Heart right ventricle (tissue), 16 donors: ENCODE measurements around the gene CRIP2. TPM values are rescaled to one million over a fixed set of nuclear protein-coding genes. Genes with fewer than 3 reads are reported as not detected.
A peak's percentile ranks its signal among the peaks of the same experiment; 100 is the strongest.

Experiments used
- ATAC-seq, 8 donors: fragments of 200-7000 bp; cut with Tn5 transposase; one replicate each; pipeline ENCODE4 v1.9.1; 2020; ENCODE audit warnings: mild to moderate bottlenecking in 8 of 8, moderate library complexity in 8 of 8, moderate number of reproducible peaks in 1 of 8
- DNase-seq, 2 donors: peaks; one replicate each; pipeline ENCODE4 v3.0.0-alpha.2; 2020
- H3K27ac ChIP-seq, 10 donors: fragments of 200-600 bp; sonication (generic) in 2 of 10; one replicate each; pipeline versions ENCODE4 v1.5.0 to v1.8.0; 2020 to 2022; ENCODE audit warnings: mild to moderate bottlenecking in 3 of 10
- H3K27me3 ChIP-seq, 7 donors: fragments of 200-600 bp; one replicate each; pipeline ENCODE4 v1.8.0; 2021 to 2022; ENCODE audit warnings: mild to moderate bottlenecking in 2 of 7
- H3K36me3 ChIP-seq, 9 donors: fragments of 200-600 bp; sonication (generic) in 1 of 9; one replicate each; pipeline versions ENCODE4 v1.5.0 to v1.8.0; 2020 to 2022; ENCODE audit warnings: mild to moderate bottlenecking in 2 of 9
- H3K4me1 ChIP-seq, 9 donors: fragments of 200-600 bp; sonication (generic) in 1 of 9; one replicate each; pipeline versions ENCODE4 v1.5.0 to v1.8.0; 2020 to 2022; ENCODE audit warnings: mild to moderate bottlenecking in 4 of 9
- H3K4me3 ChIP-seq, 10 donors: fragments of 200-600 bp; sonication (generic) in 2 of 10; one replicate each; pipeline versions ENCODE4 v1.5.0 to v1.8.0; 2020 to 2022; ENCODE audit warnings: mild to moderate bottlenecking in 7 of 10, moderate library complexity in 2 of 10
- H3K9me3 ChIP-seq, 11 donors: fragments of 200-600 bp in 10 of 11; sonication (generic) in 2 of 11; one replicate each; pipeline versions ENCODE4 v1.5.0 to v1.8.0; 2013 to 2022; ENCODE audit warnings: mild to moderate bottlenecking in 2 of 11, control low read depth in 1 of 11, moderate library complexity in 1 of 11
- CTCF ChIP-seq, 9 donors: fragments of 200-600 bp; sonication (generic) in 2 of 9; IDR thresholded peaks; one replicate each; pipeline versions ENCODE4 v1.5.0 to v1.8.0; 2021 to 2022; ENCODE audit warnings: antibody characterized with exemption in 9 of 9, mild to moderate bottlenecking in 5 of 9, moderate library complexity in 1 of 9
- WGBS, 2 donors: extraction: QIAGEN DNeasy Blood & Tissue Kit; methylation state at CpG; one replicate each; pipeline ENCODE4 v1.1.7; 2013; ENCODE audit warnings: inconsistent platforms in 1 of 2; 5-methylcytosine and 5-hydroxymethylcytosine counted together
- intact Hi-C, 10 donors: fragments of 100-400 bp; cut with DNase I; formaldehyde crosslinking; loops; one replicate each; pipeline versions ENCODE4 v1.11.1 to v1.14.2; 2022
- polyA plus RNA-seq, 2 donors: library from polyadenylated mRNA; stranded (reverse); fragments of 200-250 nt; gene quantifications; one replicate each; pipeline ENCODE4 v1.2.3, GENCODE V29; 2013
- total RNA-seq, 10 donors: library from RNA; stranded (reverse); fragmentation: NEBNext Ultra II Directional in 3 of 10; extraction: Animal tissue kit (Norgen Biotek cat#: 25700) in 3 of 10; gene quantifications; one replicate each; pipeline versions ENCODE4 v1.2.1 to v1.2.4, GENCODE V29; 2021 to 2023
- donor health status: Arrhythmogenic right ventricular cardiomyopathy.
- donor health status: ischemic (EF 13 %, LVEDD 7.1; RV severe dilation, severe dysfunction).
- donor health status: healthy with polysubstance abuse.
- donor health status: DM: no; HTN: yes; CAD: no.
- donor health status: DM: no; HTN: no; CAD: no.
- donor health status: ischemic (EF 25% LVEDD 6.9; RV normal size, moderate dysfunction).
- donor health status: ischemic (EF 25% LVEDD 5.7; RV mildly dilated, moderate dysfunction).
- donor health status: healthy.
- donor health status: DM: yes; HTN: yes; CAD: no.
- donor health status: Ischemic cardiomyopathy.
- donor health status: ischemic (EF 35%, LVEDD 5.7; RV mildly dilated, moderate dysfunction).
- donor health status: nonischemic (EF 11% LVEDD 7.7; RV severe dilation, severe dysfunction).
- donor health status: DM: yes; HTN: yes; CAD: no.
- donor health status: PGD.
- donor health status: ischemic (EF 29% LVEDD 5.4; RV normal size, mild dysfunction).
- donor health status: nonischemic (EF 23%, LVEDD 6.1; RV moderate dilation, normal function).

The CRIP2 gene
- total and polyA plus RNA-seq, 12 donors: 731 to 1,223 (median 927) TPM

- WGBS, 2 donors: 64 to 71% methylated on average over 9 of the region's 9 CpGs
- TF ChIP-seq CTCF (IDR thresholded peaks at IDR 0.05): no peak
- Histone ChIP-seq H3K4me1 (peaks cover 0 to 24% (median 10%) of the 10 kb centered on the region in 9 donors), H3K9me3 (peaks cover 0 to 27% (median 4%) of the 10 kb centered on the region in 11 donors), H3K27me3 (no peaks in the 10 kb centered on the region), H3K36me3 (peaks cover 0 to 23% (median 6%) of the 10 kb centered on the region in 9 donors), H3K4me3 (no peak overlapping the region), H3K27ac (peak overlapping the region in 4 of 10 donors; percentile 11 to 52 (median 28))
- ATAC-seq: no peak
- intact Hi-C loops: loop anchor here in 1 of 10 donors (10.0 kb wide), 1 partner anchor 56 kb away; no protein-coding TSS in a partner anchor
- no peak for DNase-seq
Observed at GRCh38 chr14:105430565-105430964, 44.1 kb upstream of the CRIP2 start.

GRCh38 chr14:105431256-105431655 lies 43.4 kb upstream of the CRIP2 start:
- peaks cover 0 to 22% (median 6%) of the 10 kb centered on the region in 9 donors for H3K36me3 ChIP-seq
- H3K4me1 ChIP-seq: peaks cover 0 to 28% (median 10%) of the 10 kb centered on the region in 9 donors
- DNase-seq: no peak
- H3K27me3 ChIP-seq: no peaks in the 10 kb centered on the region
- H3K27ac ChIP-seq: peak overlapping the region in 1 of 10 donors; percentile 52
- no peak for TF ChIP-seq CTCF (IDR thresholded peaks at IDR 0.05)
- WGBS, 2 donors: 98 to 100% methylated on average over 1 of the region's 1 CpG
- peaks cover 0 to 32% (median 4%) of the 10 kb centered on the region in 11 donors for H3K9me3 ChIP-seq
- no peak for ATAC-seq
- intact Hi-C loops: loop anchor here in 1 of 10 donors (10.0 kb wide), 1 partner anchor 56 kb away; no protein-coding TSS in a partner anchor
- H3K4me3 ChIP-seq: no peak overlapping the region

GRCh38 chr14:105432657-105433056 lies 42.0 kb upstream of the CRIP2 start:
- 93 to 94% methylated on average over 12 of the region's 12 CpGs for WGBS, 2 donors
- Histone ChIP-seq H3K27ac (no peak overlapping the region), H3K9me3 (peaks cover 0 to 23% (median 4%) of the 10 kb centered on the region in 11 donors), H3K4me1 (peaks cover 0 to 30% (median 10%) of the 10 kb centered on the region in 9 donors), H3K36me3 (peaks cover 0 to 17% (median 0%) of the 10 kb centered on the region in 9 donors), H3K27me3 (no peaks in the 10 kb centered on the region), H3K4me3 (no peak overlapping the region)
- no peak for DNase-seq
- ATAC-seq: no peak
- TF ChIP-seq CTCF (IDR thresholded peaks at IDR 0.05): no peak
- intact Hi-C loops: loop anchor here in 1 of 10 donors (10.0 kb wide), 1 partner anchor 58 kb away; no protein-coding TSS in a partner anchor

GRCh38 chr14:105433161-105433605 lies 41.4 kb upstream of the CRIP2 start:
- ATAC-seq (peak in 1 of 8 donors; percentile 18), DNase-seq (no peak)

More at GRCh38 chr14:105433161-105433605, 41.4 kb upstream of the CRIP2 start:
- Histone ChIP-seq H3K4me1 (peaks cover 0 to 30% (median 10%) of the 10 kb centered on the region in 9 donors), H3K36me3 (peaks cover 0 to 17% (median 0%) of the 10 kb centered on the region in 9 donors), H3K4me3 (no peak overlapping the region), H3K9me3 (peaks cover 0 to 21% (median 4%) of the 10 kb centered on the region in 11 donors), H3K27ac (no peak overlapping the region), H3K27me3 (no peaks in the 10 kb centered on the region)
- intact Hi-C loops: loop anchor here in 1 of 10 donors (10.0 kb wide), 1 partner anchor 58 kb away; no protein-coding TSS in a partner anchor
- TF ChIP-seq CTCF (IDR thresholded peaks at IDR 0.05): no peak
- 83 to 87% methylated on average over 17 of the region's 17 CpGs for WGBS, 2 donors
